CD4-positive, alpha-beta memory T cell (primary cell): ENCODE data around the gene DPY19L1. TPM values are rescaled to one million over a fixed set of nuclear protein-coding genes. Genes with fewer than 3 reads are reported as not detected.
"Not testable (repeated sequence)": the region's sequence is repeated elsewhere in the genome, so short reads cannot be mapped to it uniquely, and the experiment has no call there.

Source experiments
- CTCF ChIA-PET: fragments of 350-600 bp; sonication (Branson Sonifier 250); formaldehyde crosslinking; loops from one replicate; lab custom pipeline; 2021; ENCODE audit warnings: inconsistent platforms; ENCODE audit not compliant: partially characterized antibody; lab: Charles Lee
- POLR2A ChIA-PET: fragments of 350-600 bp; sonication (Branson Sonifier 250); formaldehyde crosslinking; loops from one replicate; lab custom pipeline; 2021; ENCODE audit not compliant: partially characterized antibody; lab: Charles Lee
- DNase-seq, 5 donors: peaks; one replicate each; pipeline versions ENCODE4 v3.0.0 to v3.0.0-alpha.2; 2020 to 2022; ENCODE audit warnings: mixed read lengths in 1 of 5
- H3K27ac ChIP-seq: one replicate; pipeline ENCODE4 v1.7.0; 2013; ENCODE audit warnings: low read depth, low read length
- H3K27me3 ChIP-seq: 2 replicates; pipeline ENCODE4 v1.7.0; 2013; ENCODE audit warnings: mild to moderate bottlenecking, low read length, moderate library complexity; ENCODE audit not compliant: insufficient read depth
- H3K36me3 ChIP-seq: 2 replicates; pipeline ENCODE4 v1.7.0; 2013; ENCODE audit warnings: mild to moderate bottlenecking, low read length, moderate library complexity; ENCODE audit not compliant: insufficient read depth
- H3K4me1 ChIP-seq: 2 replicates; pipeline ENCODE4 v1.7.0; 2013; ENCODE audit warnings: mild to moderate bottlenecking, low read length, moderate library complexity; ENCODE audit not compliant: insufficient read depth
- H3K4me3 ChIP-seq, 2 donors: one replicate each; pipeline ENCODE4 v1.7.0; 2013; ENCODE audit warnings: low read length in 2 of 2, mild to moderate bottlenecking in 1 of 2
- H3K9me3 ChIP-seq, 2 donors: one replicate each; pipeline ENCODE4 v1.7.0; 2013; ENCODE audit warnings: low read length in 2 of 2, control low read depth in 1 of 2; ENCODE audit not compliant: control insufficient read depth in 1 of 2
- H3K27ac Mint-ChIP-seq, 7 donors: one replicate each; pipeline ENCODE4 v1.8.0; 2020 to 2021; ENCODE audit warnings: mixed read lengths in 7 of 7, mild to moderate bottlenecking in 6 of 7, inconsistent platforms in 3 of 7, moderate library complexity in 3 of 7
- H3K27me3 Mint-ChIP-seq, 2 donors: one replicate each; pipeline ENCODE4 v1.8.0; 2020 to 2021; ENCODE audit warnings: mixed read lengths in 2 of 2
- H3K36me3 Mint-ChIP-seq, 2 donors: one replicate each; pipeline ENCODE4 v1.8.0; 2020 to 2021; ENCODE audit warnings: mixed read lengths in 2 of 2, inconsistent platforms in 1 of 2, mild to moderate bottlenecking in 1 of 2
- H3K4me1 Mint-ChIP-seq, 4 donors: one replicate each; pipeline ENCODE4 v1.8.0; 2020 to 2021; ENCODE audit warnings: mixed read lengths in 4 of 4, mild to moderate bottlenecking in 1 of 4
- H3K4me3 Mint-ChIP-seq, 8 donors: one replicate each; pipeline ENCODE4 v1.8.0; 2020 to 2021; ENCODE audit warnings: mixed read lengths in 8 of 8, mild to moderate bottlenecking in 7 of 8, moderate library complexity in 6 of 8, inconsistent platforms in 3 of 8
- H3K9me3 Mint-ChIP-seq, 8 donors: one replicate each; pipeline ENCODE4 v1.8.0; 2020 to 2021; ENCODE audit warnings: mixed read lengths in 8 of 8, mild to moderate bottlenecking in 5 of 8, inconsistent platforms in 3 of 8, moderate library complexity in 1 of 8
- intact Hi-C: fragments of 100-400 bp; cut with micrococcal nuclease; formaldehyde crosslinking; loops from one replicate; pipeline ENCODE4 v1.15.1; 2023
- polyA plus RNA-seq, 2 donors: library from polyadenylated mRNA; unstranded; fragments of 300-500 nt; fragmentation: Illumina TruSeq; gene quantifications; one replicate each; pipeline ENCODE4 v1.2.3, GENCODE V29; 2021
- total RNA-seq, 2 experiments: library from RNA; stranded (reverse); gene quantifications; one replicate each; pipeline ENCODE4 v1.2.3, GENCODE V29; 2021

DPY19L1 gene
- total RNA-seq = 10 to 100 TPM; 13.8 to 15.9 TPM
- polyA plus RNA-seq = 1 to 10 TPM in 1 of 2 donors, under 1 TPM in 1; 0.75 to 1.8 TPM

DNA sequence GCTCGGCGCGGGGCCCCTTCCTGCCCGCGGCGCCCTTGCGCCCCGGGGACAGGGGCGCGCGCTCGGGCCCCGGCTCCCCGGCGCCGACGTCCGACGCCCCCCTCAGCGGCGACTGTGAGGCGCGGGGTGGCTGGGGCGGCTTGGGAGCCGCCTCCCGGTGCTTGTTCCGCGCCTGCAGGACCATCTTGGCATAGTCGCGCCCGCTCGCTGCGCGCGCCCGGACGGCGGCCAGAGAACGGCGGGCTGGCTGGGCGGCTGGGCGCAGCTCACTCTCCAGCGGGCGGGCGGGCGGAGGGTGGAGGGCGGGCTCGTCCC, at the start of gene DPY19L1:
TSS of gene DPY19L1 (minus strand) at position 275 of the 315 bp plus-strand sequence. CDS start at position 184, 91 bp downstream.
- Histone ChIP-seq H3K4me1 (peaks cover 29% of the 10 kb centered on the region), H3K9me3 (no peaks in the 10 kb centered on the region), H3K4me3 (peak within 1 kb of the TSS; percentile 59 to 67), H3K27me3 (no peaks in the 10 kb centered on the region), H3K36me3 (no peaks in the 10 kb centered on the region), H3K27ac (peak within 1 kb of the TSS; percentile 64)
- Mint-ChIP-seq H3K4me3 (peak within 1 kb of the TSS; percentile 91 to 95 (median 93)), H3K9me3 (no peaks in the 10 kb centered on the region), H3K4me1 (peaks cover 25 to 43% (median 32%) of the 10 kb centered on the region in 4 donors), H3K27ac (peak within 1 kb of the TSS; percentile 92 to 98 (median 96)), H3K27me3 (no peaks in the 10 kb centered on the region), H3K36me3 (peaks cover 0 to 8% of the 10 kb centered on the region in 2 donors)
- no peak for DNase-seq
- ChIA-PET POLR2A (no interaction called here), CTCF (interaction anchor here (1.1 to 4.0 kb wide), 2 partner anchors 212 to 657 kb away, joined by 3 to 29 read pairs; no protein-coding TSS in a partner anchor)
- intact Hi-C loops = loop anchor here (1.0 to 10.0 kb wide), 4 partner anchors 500 to 1330 kb away; partner anchors contain the start of gene EEPD1

DNA sequence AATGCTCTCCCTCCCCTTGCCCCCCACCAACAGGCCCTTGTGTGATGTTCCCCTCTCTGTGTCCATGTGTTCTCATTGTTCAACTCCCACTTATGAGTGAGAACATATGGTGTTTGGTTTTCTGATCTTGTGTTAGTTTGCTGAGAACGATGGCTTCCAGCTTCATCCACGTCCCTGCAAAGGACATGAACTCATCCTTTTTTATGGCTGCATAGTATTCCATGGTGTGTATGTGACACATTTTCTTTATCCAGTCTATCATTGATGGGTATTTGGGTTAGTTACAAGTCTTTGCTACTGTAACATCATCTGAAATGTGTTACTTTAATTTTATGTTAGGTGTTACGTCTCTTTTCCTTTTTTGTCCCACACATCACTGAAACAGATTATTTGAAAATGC, 42.2 kb upstream of the DPY19L1 start:
- CTCF ChIA-PET, H3K4me3 ChIP-seq, H3K36me3 ChIP-seq: not testable (repeated sequence)

DNA sequence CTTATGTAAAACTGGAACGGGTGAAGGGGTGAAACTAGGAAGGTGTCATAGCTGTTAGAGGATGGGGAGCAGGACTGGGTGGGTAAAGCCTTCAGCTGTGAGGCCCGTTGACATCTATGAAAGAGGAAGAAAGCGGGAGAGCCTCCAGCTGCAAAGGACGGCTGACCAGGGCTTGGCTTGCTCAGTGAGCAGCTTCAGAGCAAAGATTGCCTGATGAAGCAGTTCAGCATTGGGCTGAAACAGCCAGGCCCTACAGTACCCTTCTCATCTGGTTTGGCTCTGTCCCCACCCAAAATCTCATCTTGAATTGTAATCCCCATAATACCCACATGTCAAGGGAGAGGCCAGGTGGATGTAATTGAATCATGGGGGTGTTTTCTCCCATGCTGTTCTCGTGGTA, 36.7 kb upstream of the DPY19L1 start:
- H3K9me3 ChIP-seq, H3K4me1 ChIP-seq, H3K36me3 ChIP-seq, H3K4me3 Mint-ChIP-seq, CTCF ChIA-PET, H3K4me1 Mint-ChIP-seq, H3K27ac Mint-ChIP-seq, H3K9me3 Mint-ChIP-seq, H3K36me3 Mint-ChIP-seq, H3K27me3 ChIP-seq, H3K4me3 ChIP-seq, H3K27ac ChIP-seq, DNase-seq, POLR2A ChIA-PET: not testable (repeated sequence)
- peaks cover 10 to 14% of the 10 kb centered on the region in 2 donors for H3K27me3 Mint-ChIP-seq
- intact Hi-C loops = loop anchor here (5.0 kb wide), 1 partner anchor 448 kb away; no protein-coding TSS in a partner anchor

More for the DNA sequence above, 42.2 kb upstream of the DPY19L1 start:
- H3K27ac ChIP-seq, H3K27ac Mint-ChIP-seq, H3K27me3 ChIP-seq, H3K9me3 ChIP-seq, H3K4me3 Mint-ChIP-seq, H3K36me3 Mint-ChIP-seq, H3K4me1 ChIP-seq, H3K27me3 Mint-ChIP-seq, H3K9me3 Mint-ChIP-seq, DNase-seq, POLR2A ChIA-PET, intact Hi-C loops, H3K4me1 Mint-ChIP-seq: not testable (repeated sequence)

DNA sequence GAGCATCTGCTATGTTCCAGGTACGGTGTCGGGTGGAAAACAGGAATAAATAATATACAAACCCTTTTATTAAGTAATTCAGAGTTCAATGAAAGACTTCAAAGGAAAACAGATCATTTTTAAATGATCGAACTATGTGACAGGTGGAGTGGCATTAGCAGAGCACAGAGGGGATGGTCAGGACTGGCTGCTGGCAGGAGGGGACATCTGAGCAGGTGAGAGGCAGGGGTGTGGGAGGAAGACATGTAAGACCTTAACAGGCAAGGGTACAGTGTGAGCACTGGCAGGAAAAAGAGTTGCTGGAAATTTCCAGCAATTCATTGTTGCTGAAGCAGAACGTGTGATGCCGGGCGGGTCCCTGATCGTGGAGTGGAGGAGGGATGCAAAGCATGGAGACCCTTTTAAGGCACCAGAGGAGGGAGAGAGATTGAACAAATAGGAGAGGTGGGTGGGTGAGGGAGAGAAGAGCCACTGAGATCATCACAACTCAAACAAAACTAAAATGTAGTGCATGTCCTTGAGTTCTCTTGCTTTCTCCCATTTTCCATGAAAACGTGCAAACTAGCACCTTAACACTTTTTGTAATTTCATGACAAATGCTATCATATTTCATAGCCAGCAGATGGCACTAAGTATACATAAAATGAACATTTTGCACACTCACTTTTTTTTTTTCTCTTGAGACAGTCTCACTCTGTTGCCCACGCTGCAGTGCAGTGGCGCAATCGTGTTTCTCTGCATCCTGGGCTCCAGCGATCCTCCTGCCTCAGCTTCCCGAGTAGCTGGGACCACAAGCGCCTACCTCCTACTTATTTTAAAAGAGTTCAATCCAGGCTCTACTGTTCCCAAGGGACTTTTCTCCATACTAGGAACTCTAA, 35.9 kb upstream of the DPY19L1 start:
- H3K9me3 Mint-ChIP-seq, H3K36me3 Mint-ChIP-seq, H3K27ac Mint-ChIP-seq, CTCF ChIA-PET, H3K27ac ChIP-seq, H3K4me1 Mint-ChIP-seq, POLR2A ChIA-PET, H3K36me3 ChIP-seq, H3K27me3 ChIP-seq, H3K4me3 ChIP-seq, H3K9me3 ChIP-seq, H3K4me1 ChIP-seq: not testable (repeated sequence)
- intact Hi-C loops = loop anchor here (5.0 kb wide), 1 partner anchor 449 kb away; no protein-coding TSS in a partner anchor
- peak in 3 of 5 donors; percentile 8 to 15 (median 11) for DNase-seq
- Mint-ChIP-seq H3K27me3 (peaks cover 12 to 17% of the 10 kb centered on the region in 2 donors), H3K4me3 (peak overlapping the region in 1 of 8 donors; percentile 32)

DNA sequence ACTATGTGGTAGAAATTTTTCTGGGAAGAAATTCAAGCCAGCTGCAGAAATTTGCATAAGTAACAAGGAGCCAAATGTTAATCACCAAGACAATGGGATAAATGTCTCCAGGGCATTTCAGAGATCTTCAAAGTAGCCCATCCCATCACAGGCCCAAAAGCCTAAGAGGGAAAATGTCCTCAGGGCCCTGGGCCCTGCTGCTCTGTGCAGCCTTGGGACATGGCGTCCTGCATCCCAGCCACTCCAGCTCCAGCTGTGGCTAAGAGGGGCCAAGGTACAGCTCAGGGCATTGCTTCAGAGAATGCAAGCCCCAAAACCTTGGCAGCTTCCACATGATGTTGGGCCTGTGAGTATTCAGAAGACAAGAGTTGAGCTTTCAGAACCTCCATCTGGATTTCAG, 31.8 kb upstream of the DPY19L1 start:
- H3K36me3 Mint-ChIP-seq, H3K9me3 ChIP-seq, H3K36me3 ChIP-seq, H3K27ac Mint-ChIP-seq, H3K4me3 ChIP-seq, H3K9me3 Mint-ChIP-seq, CTCF ChIA-PET, H3K4me1 Mint-ChIP-seq, H3K27ac ChIP-seq, DNase-seq, H3K27me3 ChIP-seq, H3K4me3 Mint-ChIP-seq, H3K4me1 ChIP-seq, intact Hi-C loops: not testable (repeated sequence)
- peaks cover 13 to 15% of the 10 kb centered on the region in 2 donors for H3K27me3 Mint-ChIP-seq
- POLR2A ChIA-PET = interaction anchor here (0.6 kb wide), 1 partner anchor 1203 kb away, joined by 3 read pairs; no protein-coding TSS in a partner anchor

DNA sequence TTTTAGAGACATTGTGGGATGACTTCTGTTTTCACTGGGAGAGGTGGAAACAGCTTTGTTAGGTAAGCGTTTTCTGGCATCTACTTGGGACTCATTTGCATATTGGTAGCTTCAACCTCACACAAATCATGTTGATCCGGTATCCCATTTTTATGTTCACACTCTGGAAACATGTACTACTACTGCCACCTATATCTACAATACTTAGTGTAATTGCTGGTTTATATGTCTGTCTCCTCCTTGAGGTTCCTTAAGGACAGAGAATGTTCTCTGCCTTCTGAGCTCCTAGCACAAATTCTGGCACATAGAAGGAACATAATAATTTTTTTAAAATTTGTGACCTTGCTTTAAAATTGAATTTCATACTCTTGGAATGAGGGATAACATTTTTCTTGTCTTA, 28.1 kb upstream of the DPY19L1 start:
- intact Hi-C loops = not testable (repeated sequence)

DNA sequence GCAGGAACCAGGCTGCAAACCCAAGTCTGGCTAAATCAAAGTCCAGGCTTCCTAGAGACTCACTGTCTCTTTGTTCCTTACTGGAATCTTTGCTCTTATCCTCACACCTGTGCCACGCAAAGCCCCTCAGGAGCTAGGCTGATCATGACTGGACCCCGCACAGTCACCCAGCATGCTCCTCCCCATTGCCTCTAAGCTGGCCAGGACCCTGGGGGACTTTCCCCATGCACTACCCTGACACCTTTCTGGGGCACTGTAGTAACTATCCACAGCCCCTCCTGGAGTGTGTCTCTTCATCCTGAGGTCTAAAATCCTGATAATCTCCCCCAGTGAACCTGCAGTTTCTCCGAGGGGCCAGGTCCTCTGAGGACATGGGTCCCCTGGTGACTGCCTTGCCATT, 21.3 kb upstream of the DPY19L1 start:
- not testable (repeated sequence) for H3K36me3 Mint-ChIP-seq

More for the DNA sequence above, 28.1 kb upstream of the DPY19L1 start:
- H3K27ac Mint-ChIP-seq, POLR2A ChIA-PET, H3K4me1 Mint-ChIP-seq, H3K4me3 Mint-ChIP-seq, H3K27ac ChIP-seq, H3K27me3 ChIP-seq, H3K27me3 Mint-ChIP-seq, CTCF ChIA-PET, H3K36me3 Mint-ChIP-seq, H3K36me3 ChIP-seq, H3K4me1 ChIP-seq, H3K9me3 Mint-ChIP-seq, H3K4me3 ChIP-seq, DNase-seq, H3K9me3 ChIP-seq: not testable (repeated sequence)

More for the DNA sequence above, 21.3 kb upstream of the DPY19L1 start:
- H3K4me3 ChIP-seq, H3K27ac ChIP-seq, DNase-seq, H3K27ac Mint-ChIP-seq, H3K4me1 Mint-ChIP-seq, H3K36me3 ChIP-seq, CTCF ChIA-PET, H3K9me3 Mint-ChIP-seq, H3K27me3 ChIP-seq, H3K27me3 Mint-ChIP-seq, POLR2A ChIA-PET, H3K4me1 ChIP-seq, H3K9me3 ChIP-seq, H3K4me3 Mint-ChIP-seq, intact Hi-C loops: not testable (repeated sequence)
